ENCODE data around the gene SPRING1. TPM values are rescaled to one million over a fixed set of nuclear protein-coding genes. Genes with fewer than 3 reads are reported as not detected.

SPRING1 gene
- total RNA-seq, 1 donor from 2014 or later = 6.3 TPM

DNA sequence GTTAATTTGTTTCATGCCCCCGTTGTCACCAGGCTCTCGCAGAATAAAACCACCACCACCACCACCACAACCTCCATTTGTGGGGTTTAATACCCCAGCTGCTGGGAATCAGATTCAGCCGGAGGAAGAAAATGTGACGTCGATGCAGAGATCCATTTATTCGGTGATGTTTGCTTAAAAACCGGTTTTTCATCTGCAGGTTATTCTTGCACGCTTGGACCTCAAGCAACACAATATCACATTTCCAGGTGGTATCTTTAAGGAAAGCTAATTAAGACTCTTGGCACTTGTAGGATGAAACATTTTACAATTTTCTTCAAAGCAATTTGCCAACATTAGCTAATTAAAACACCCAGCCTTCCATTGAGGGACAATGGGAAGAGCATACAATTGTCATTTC lies 39.8 kb downstream of the SPRING1 start:
- Histone ChIP-seq H3K4me3 (ENCODE audit: low read length in 3 of 3) (no peak overlapping the region), H3K27ac (ENCODE audit: low read depth, low read length) (no peak overlapping the region)

DNA sequence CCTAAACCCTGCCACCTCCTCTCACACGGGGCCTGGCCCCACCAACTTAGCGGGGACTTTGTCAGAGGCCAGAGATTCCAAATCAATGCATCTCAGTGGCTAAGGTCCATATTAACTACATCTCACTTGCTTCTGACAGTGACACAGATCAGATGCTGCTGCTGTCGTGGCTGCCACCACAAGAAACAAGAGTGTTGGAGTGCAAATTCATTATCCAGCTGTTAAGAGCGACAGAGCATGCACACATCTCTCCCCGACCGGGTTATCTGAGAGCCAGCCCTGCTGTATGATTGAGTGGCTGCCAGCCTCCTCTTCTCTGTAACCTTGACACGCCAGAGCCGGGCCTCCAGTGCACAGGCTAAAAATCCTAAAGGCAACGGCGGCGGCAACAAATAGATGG lies 40.2 kb downstream of the SPRING1 start:
- Histone ChIP-seq H3K9me3 (ENCODE audit: control insufficient read depth in 3 of 3, low read length in 3 of 3) (no peaks in the 10 kb centered on the region), H3K27me3 (ENCODE audit: control insufficient read depth in 3 of 3, insufficient read depth in 3 of 3, low read length in 3 of 3) (peaks cover 13 to 27% (median 25%) of the 10 kb centered on the region in 3 donors), H3K27ac (ENCODE audit: low read depth, low read length) (no peak overlapping the region), H3K4me3 (ENCODE audit: low read length in 3 of 3) (no peak overlapping the region), H3K9ac (ENCODE audit: low read depth in 1 of 3, low read length in 3 of 3) (no peak overlapping the region), H3K36me3 (ENCODE audit: control insufficient read depth in 3 of 3, insufficient read depth in 3 of 3, low read length in 3 of 3) (no peaks in the 10 kb centered on the region), H3K4me1 (ENCODE audit: control insufficient read depth in 3 of 3, insufficient read depth in 3 of 3, low read length in 3 of 3) (peaks cover 8 to 21% (median 8%) of the 10 kb centered on the region in 3 donors)

More for the DNA sequence above, 39.8 kb downstream of the SPRING1 start:
- Histone ChIP-seq H3K9ac (ENCODE audit: low read depth in 1 of 3, low read length in 3 of 3) (no peak overlapping the region), H3K9me3 (ENCODE audit: control insufficient read depth in 3 of 3, low read length in 3 of 3) (no peaks in the 10 kb centered on the region), H3K27me3 (ENCODE audit: control insufficient read depth in 3 of 3, insufficient read depth in 3 of 3, low read length in 3 of 3) (peaks cover 9 to 23% (median 22%) of the 10 kb centered on the region in 3 donors), H3K36me3 (ENCODE audit: control insufficient read depth in 3 of 3, insufficient read depth in 3 of 3, low read length in 3 of 3) (no peaks in the 10 kb centered on the region), H3K4me1 (ENCODE audit: control insufficient read depth in 3 of 3, insufficient read depth in 3 of 3, low read length in 3 of 3) (peaks cover 7 to 18% (median 7%) of the 10 kb centered on the region in 3 donors)

DNA sequence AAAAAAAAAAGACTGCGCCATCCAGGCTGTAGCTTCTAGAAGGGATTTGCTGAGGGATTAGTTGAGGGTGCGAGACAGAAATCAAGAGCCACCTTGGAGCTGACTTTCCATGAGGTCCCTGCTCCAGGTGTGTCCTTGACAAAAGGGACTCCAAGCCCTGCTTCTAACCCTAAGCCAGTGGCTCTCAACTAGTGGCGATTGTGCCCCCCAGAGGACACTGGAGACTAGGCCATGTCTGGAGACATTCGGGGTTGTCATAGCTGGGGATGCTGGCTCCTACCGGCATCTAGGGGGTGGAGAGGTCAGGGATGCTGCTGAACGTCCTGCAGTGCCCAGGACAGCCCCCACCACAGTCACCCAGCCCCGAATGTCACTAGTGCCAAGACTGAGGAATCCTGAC lies 40.6 kb downstream of the SPRING1 start:
- H3K27ac ChIP-seq (ENCODE audit: low read depth, low read length) = no peak overlapping the region
- no peak overlapping the region for H3K4me3 ChIP-seq (ENCODE audit: low read length in 3 of 3)
- H3K36me3 ChIP-seq (ENCODE audit: control insufficient read depth in 3 of 3, insufficient read depth in 3 of 3, low read length in 3 of 3) = no peaks in the 10 kb centered on the region
- no peak overlapping the region for H3K9ac ChIP-seq (ENCODE audit: low read depth in 1 of 3, low read length in 3 of 3)
- H3K27me3 ChIP-seq (ENCODE audit: control insufficient read depth in 3 of 3, insufficient read depth in 3 of 3, low read length in 3 of 3) = peaks cover 16 to 29% (median 25%) of the 10 kb centered on the region in 3 donors
- peaks cover 8 to 21% (median 8%) of the 10 kb centered on the region in 3 donors for H3K4me1 ChIP-seq (ENCODE audit: control insufficient read depth in 3 of 3, insufficient read depth in 3 of 3, low read length in 3 of 3)
- no peaks in the 10 kb centered on the region for H3K9me3 ChIP-seq (ENCODE audit: control insufficient read depth in 3 of 3, low read length in 3 of 3)

DNA sequence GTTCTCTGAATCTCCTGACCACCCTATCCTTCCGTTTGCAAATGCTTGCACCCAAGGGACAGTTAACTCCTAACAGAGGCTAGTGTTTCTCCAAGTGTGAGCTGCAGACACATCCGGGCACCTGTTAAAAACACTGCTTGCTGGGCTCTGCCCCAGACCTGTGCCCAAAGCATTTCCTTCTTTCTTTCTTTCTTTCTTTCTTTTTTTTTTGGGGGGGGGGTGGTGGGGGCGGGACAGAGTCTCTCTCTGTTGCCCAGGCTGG lies 42.5 kb downstream of the SPRING1 start:
- H3K4me3 ChIP-seq (ENCODE audit: low read length in 3 of 3) = no peak overlapping the region
- H3K27ac ChIP-seq (ENCODE audit: low read depth, low read length) = no peak overlapping the region
- no peak overlapping the region for H3K9ac ChIP-seq (ENCODE audit: low read depth in 1 of 3, low read length in 3 of 3)
- no peaks in the 10 kb centered on the region for H3K9me3 ChIP-seq (ENCODE audit: control insufficient read depth in 3 of 3, low read length in 3 of 3)
- H3K36me3 ChIP-seq (ENCODE audit: control insufficient read depth in 3 of 3, insufficient read depth in 3 of 3, low read length in 3 of 3) = no peaks in the 10 kb centered on the region
- peaks cover 18 to 34% (median 25%) of the 10 kb centered on the region in 3 donors for H3K27me3 ChIP-seq (ENCODE audit: control insufficient read depth in 3 of 3, insufficient read depth in 3 of 3, low read length in 3 of 3)
- H3K4me1 ChIP-seq (ENCODE audit: control insufficient read depth in 3 of 3, insufficient read depth in 3 of 3, low read length in 3 of 3) = peaks cover 8 to 21% (median 8%) of the 10 kb centered on the region in 3 donors

DNA sequence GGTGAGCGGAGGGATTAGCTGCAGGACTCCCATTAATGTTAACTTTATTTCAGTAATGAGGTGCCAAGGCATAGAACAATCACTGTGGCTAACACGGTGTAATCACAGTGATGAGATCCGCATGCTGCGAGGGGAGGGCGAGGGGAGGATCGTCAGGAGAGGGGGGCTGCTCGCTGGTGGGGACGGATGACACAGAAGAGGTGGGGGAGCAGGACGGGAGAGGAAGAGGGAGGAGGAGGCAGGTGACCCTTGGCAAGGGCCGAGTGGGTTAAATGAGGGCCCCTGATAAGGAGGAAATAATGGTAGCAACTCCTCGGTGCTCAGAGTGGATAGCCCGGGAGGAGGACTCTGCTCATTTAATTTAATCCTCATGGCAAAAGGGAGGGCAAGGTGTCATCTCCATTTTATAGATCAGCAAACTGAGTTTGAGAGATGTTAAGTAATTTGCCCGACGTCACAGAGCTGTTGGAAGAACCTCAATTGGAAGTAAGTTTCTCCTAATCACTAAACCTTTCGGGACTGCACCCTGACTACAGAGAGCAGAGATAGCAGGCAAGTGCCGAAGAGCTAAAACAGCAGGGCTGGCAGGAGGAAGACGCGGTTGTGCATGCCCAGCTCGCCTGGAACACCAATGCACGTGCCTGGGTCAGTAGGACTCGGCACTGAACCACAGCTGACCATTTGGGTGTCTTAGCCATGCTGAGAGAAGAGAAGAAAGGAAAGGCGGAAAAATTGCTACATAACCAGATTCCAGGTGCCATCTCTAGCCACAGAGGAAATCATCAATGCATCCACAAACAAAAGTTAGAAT lies 43.0 kb downstream of the SPRING1 start:
- H3K36me3 ChIP-seq (ENCODE audit: control insufficient read depth in 3 of 3, insufficient read depth in 3 of 3, low read length in 3 of 3) = no peaks in the 10 kb centered on the region
- H3K4me1 ChIP-seq (ENCODE audit: control insufficient read depth in 3 of 3, insufficient read depth in 3 of 3, low read length in 3 of 3) = peaks cover 8 to 21% (median 8%) of the 10 kb centered on the region in 3 donors
- no peak overlapping the region for H3K9ac ChIP-seq (ENCODE audit: low read depth in 1 of 3, low read length in 3 of 3)
- H3K9me3 ChIP-seq (ENCODE audit: control insufficient read depth in 3 of 3, low read length in 3 of 3) = no peaks in the 10 kb centered on the region
- no peak overlapping the region for H3K4me3 ChIP-seq (ENCODE audit: low read length in 3 of 3)
- no peak overlapping the region for H3K27ac ChIP-seq (ENCODE audit: low read depth, low read length)
- H3K27me3 ChIP-seq (ENCODE audit: control insufficient read depth in 3 of 3, insufficient read depth in 3 of 3, low read length in 3 of 3) = peaks cover 18 to 40% (median 25%) of the 10 kb centered on the region in 3 donors

DNA sequence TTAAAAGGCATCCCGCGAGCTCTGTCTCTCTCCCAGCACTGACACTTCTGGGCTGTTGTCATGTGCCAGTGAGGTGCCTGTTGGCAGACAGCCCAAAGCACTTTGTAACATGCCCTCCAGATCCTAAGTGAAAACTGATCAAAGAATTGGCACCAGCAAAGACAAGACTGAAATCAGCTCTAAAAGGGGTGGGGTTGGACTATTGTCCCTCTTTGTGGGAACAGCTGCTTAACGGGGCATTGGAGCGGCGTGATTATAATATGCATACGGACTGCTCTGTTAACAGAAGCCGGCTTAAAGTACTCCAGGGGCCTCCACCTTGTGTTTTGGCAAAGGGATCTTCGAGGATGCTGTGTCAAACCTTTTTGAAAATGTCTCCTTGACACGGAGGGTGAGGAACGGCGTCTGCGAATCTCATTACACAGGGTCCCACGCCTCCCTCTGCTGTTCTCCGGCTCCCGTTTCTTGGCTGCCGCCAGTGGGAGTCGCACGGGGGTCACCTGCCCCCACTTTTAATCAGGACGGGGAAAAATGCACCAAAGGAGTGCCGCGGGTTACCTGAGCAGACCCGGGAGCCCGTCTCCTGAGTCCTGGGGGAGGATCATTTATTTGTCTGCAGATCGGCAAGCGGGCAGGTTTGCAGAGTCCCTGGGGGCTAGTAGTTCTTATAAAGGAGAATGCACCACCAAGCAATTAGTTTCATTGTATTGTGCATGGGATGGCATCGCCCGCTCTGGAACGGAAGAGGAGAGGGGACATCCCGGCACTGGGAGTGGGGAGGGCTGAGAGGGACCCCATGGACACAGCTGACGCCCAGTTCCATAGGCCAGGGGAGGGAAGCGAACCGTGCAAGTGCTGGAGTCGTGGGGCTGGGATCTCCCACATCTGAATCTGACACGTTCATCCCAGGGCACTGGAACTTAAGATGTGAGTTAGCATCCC lies 44.3 kb downstream of the SPRING1 start:
- no peak overlapping the region for H3K27ac ChIP-seq (ENCODE audit: low read depth, low read length)
- H3K9ac ChIP-seq (ENCODE audit: low read depth in 1 of 3, low read length in 3 of 3) = peak overlapping the region; percentile 43 to 64 (median 50)
- peak overlapping the region; percentile 40 to 54 (median 54) for H3K4me3 ChIP-seq (ENCODE audit: low read length in 3 of 3)

DNA sequence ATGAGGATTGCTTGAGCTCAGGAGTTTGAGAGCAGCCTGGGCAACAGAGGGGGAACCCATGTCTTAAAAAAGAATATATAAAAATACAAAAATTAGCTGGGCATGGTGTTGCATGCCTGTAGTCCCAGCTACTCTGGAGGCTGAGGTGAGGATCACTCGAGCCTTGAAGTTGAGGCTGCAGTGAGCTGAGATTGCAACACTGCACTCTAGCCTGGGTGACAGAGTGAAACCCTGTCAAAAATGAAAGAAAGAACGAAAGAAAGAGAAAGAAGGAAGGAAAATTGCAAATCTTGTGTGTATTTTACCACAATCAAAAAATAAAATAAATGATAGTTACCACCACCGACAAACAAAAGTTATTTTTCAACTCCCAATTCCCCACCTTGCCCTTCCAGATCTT lies 45.3 kb downstream of the SPRING1 start:
- H3K4me3 ChIP-seq (ENCODE audit: low read length in 3 of 3) = no peak overlapping the region
- peaks cover 18 to 41% (median 33%) of the 10 kb centered on the region in 3 donors for H3K27me3 ChIP-seq (ENCODE audit: control insufficient read depth in 3 of 3, insufficient read depth in 3 of 3, low read length in 3 of 3)

More for the DNA sequence above, 44.3 kb downstream of the SPRING1 start:
- H3K9me3 ChIP-seq (ENCODE audit: control insufficient read depth in 3 of 3, low read length in 3 of 3) = no peaks in the 10 kb centered on the region
- peaks cover 18 to 41% (median 29%) of the 10 kb centered on the region in 3 donors for H3K27me3 ChIP-seq (ENCODE audit: control insufficient read depth in 3 of 3, insufficient read depth in 3 of 3, low read length in 3 of 3)
- H3K36me3 ChIP-seq (ENCODE audit: control insufficient read depth in 3 of 3, insufficient read depth in 3 of 3, low read length in 3 of 3) = no peaks in the 10 kb centered on the region
- peaks cover 8 to 21% (median 8%) of the 10 kb centered on the region in 3 donors for H3K4me1 ChIP-seq (ENCODE audit: control insufficient read depth in 3 of 3, insufficient read depth in 3 of 3, low read length in 3 of 3)

DNA sequence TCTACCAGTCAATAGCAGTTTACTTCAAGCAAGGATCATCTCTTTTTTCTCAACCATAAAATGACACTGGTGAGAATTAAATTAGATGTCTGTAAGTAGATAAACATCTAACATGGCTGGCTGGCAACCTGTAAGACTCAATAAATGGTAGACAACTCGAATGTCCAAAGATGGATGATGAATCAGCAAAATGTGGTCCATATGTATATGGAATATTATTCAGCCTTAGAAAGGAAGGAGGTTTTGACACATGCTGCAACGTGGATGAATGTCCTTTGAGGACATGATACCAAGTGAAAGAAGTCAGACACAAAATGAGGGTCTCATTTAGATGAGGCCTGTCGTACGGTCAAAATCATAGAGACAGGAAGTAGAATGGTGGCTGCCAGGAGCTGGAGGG lies 46.2 kb downstream of the SPRING1 start:
- Histone ChIP-seq H3K27ac (ENCODE audit: low read depth, low read length) (no peak overlapping the region), H3K4me3 (ENCODE audit: low read length in 3 of 3) (no peak overlapping the region), H3K27me3 (ENCODE audit: control insufficient read depth in 3 of 3, insufficient read depth in 3 of 3, low read length in 3 of 3) (peaks cover 18 to 41% (median 33%) of the 10 kb centered on the region in 3 donors)

More for the DNA sequence above, 45.3 kb downstream of the SPRING1 start:
- Histone ChIP-seq H3K9ac (ENCODE audit: low read depth in 1 of 3, low read length in 3 of 3) (no peak overlapping the region), H3K36me3 (ENCODE audit: control insufficient read depth in 3 of 3, insufficient read depth in 3 of 3, low read length in 3 of 3) (no peaks in the 10 kb centered on the region), H3K27ac (ENCODE audit: low read depth, low read length) (no peak overlapping the region), H3K4me1 (ENCODE audit: control insufficient read depth in 3 of 3, insufficient read depth in 3 of 3, low read length in 3 of 3) (peaks cover 8 to 16% (median 8%) of the 10 kb centered on the region in 3 donors), H3K9me3 (ENCODE audit: control insufficient read depth in 3 of 3, low read length in 3 of 3) (no peaks in the 10 kb centered on the region)

DNA sequence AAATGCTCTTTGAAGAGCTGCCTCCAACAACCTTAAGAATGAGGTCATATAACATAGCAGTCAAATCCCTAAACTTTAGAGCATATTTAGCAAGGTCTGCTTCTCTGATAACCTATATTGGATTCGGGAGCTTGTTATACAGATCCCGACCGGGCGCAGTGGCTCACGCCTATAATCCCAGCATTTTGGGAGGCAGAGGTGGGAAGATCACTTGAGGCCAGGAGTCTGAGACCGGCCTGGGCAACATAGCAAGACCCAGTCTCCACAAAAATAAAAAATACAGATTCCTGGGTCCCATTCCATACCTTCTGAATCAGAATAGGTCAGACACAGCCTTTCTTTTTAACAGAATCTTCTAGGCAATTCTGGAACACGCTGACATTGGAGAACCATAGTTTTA lies 46.7 kb downstream of the SPRING1 start:
- H3K27me3 ChIP-seq (ENCODE audit: control insufficient read depth in 3 of 3, insufficient read depth in 3 of 3, low read length in 3 of 3) = peaks cover 18 to 41% (median 33%) of the 10 kb centered on the region in 3 donors
- no peaks in the 10 kb centered on the region for H3K36me3 ChIP-seq (ENCODE audit: control insufficient read depth in 3 of 3, insufficient read depth in 3 of 3, low read length in 3 of 3)
- H3K4me3 ChIP-seq (ENCODE audit: low read length in 3 of 3) = no peak overlapping the region
- H3K9ac ChIP-seq (ENCODE audit: low read depth in 1 of 3, low read length in 3 of 3) = no peak overlapping the region
- H3K4me1 ChIP-seq (ENCODE audit: control insufficient read depth in 3 of 3, insufficient read depth in 3 of 3, low read length in 3 of 3) = peaks cover 8 to 15% (median 8%) of the 10 kb centered on the region in 3 donors
- no peak overlapping the region for H3K27ac ChIP-seq (ENCODE audit: low read depth, low read length)
- no peaks in the 10 kb centered on the region for H3K9me3 ChIP-seq (ENCODE audit: control insufficient read depth in 3 of 3, low read length in 3 of 3)

More for the DNA sequence above, 46.2 kb downstream of the SPRING1 start:
- Histone ChIP-seq H3K9ac (ENCODE audit: low read depth in 1 of 3, low read length in 3 of 3) (no peak overlapping the region), H3K9me3 (ENCODE audit: control insufficient read depth in 3 of 3, low read length in 3 of 3) (no peaks in the 10 kb centered on the region), H3K4me1 (ENCODE audit: control insufficient read depth in 3 of 3, insufficient read depth in 3 of 3, low read length in 3 of 3) (peaks cover 8 to 15% (median 8%) of the 10 kb centered on the region in 3 donors), H3K36me3 (ENCODE audit: control insufficient read depth in 3 of 3, insufficient read depth in 3 of 3, low read length in 3 of 3) (no peaks in the 10 kb centered on the region)

All from skeletal muscle tissue (tissue), 4 donors.